HUES64 (cell line): ENCODE data around the gene HOXB3.
"Not testable (repeated sequence)": the region's sequence is repeated elsewhere in the genome, so short reads cannot be mapped to it uniquely, and the experiment has no call there.

Source experiments
- H3K27ac ChIP-seq: 2 replicates; pipeline ENCODE4 v1.7.0; 2013; ENCODE audit warnings: low read depth, low read length, inconsistent platforms
- H3K27me3 ChIP-seq: 2 replicates; pipeline ENCODE4 v1.6.1; 2013; ENCODE audit warnings: mild to moderate bottlenecking, low read length; ENCODE audit not compliant: insufficient read depth
- H3K36me3 ChIP-seq: 2 replicates; pipeline ENCODE4 v1.6.1; 2013; ENCODE audit warnings: mild to moderate bottlenecking, low read length; ENCODE audit not compliant: insufficient read depth
- H3K4me1 ChIP-seq: 2 replicates; pipeline ENCODE4 v1.6.1; 2013; ENCODE audit warnings: mild to moderate bottlenecking, low read length, moderate library complexity; ENCODE audit not compliant: insufficient read depth
- H3K4me3 ChIP-seq: 2 replicates; pipeline ENCODE4 v1.5.1; 2013; ENCODE audit warnings: mild to moderate bottlenecking, low read length, moderate library complexity
- H3K9ac ChIP-seq: 2 replicates; pipeline ENCODE4 v1.6.1; 2013; ENCODE audit warnings: mild to moderate bottlenecking, low read depth, low read length
- H3K9me3 ChIP-seq: 2 replicates; pipeline ENCODE4 v1.6.1; 2013; ENCODE audit warnings: low read depth, low read length; ENCODE audit not compliant: insufficient read depth
- WGBS: fragments of 150-250, 120-280 bp; methylation state at CpG from one replicate; pipeline ENCODE4 v1.1.7; 2013; ENCODE audit warnings: missing lambda C conversion rate; 5-methylcytosine and 5-hydroxymethylcytosine counted together

Gene HOXB3

DNA sequence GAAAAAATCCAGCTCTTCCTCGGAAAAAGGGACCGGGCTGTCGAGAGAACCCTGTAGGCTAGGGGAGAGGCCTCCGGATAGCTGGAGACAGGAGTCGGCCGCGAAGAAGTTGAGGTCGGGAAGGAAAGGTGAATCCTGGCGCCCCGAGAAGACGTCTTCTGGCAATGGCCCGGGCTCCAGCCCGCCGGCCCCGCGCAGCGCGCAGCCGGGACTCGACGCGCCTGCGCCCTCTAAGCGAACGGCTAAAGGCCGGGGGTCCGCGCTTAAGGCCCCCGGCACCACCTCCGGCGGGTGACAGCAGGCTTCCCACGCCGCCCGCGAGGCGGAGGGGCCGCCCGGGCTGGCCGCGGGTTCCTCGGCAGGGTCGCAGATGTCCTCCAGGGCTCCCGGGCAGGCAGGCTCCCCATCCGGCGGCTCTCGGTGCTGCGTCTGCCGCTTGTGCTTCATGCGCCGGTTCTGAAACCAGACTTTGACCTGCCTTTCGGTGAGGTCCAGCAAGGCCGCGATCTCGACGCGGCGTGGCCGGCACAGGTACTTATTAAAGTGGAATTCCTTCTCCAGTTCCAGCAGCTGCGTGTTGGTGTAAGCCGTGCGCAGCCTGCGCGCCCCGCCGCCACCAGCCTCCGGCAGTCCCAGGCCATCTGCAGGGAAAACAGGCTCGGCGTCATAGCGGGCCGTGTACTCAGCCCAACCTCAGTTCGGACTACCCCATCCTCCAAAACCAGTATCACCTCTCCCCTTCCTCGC lies 46.8 kb downstream of the HOXB3 start:
- Histone ChIP-seq H3K9me3 (no peaks in the 10 kb centered on the region), H3K27me3 (peaks cover 96% of the 10 kb centered on the region), H3K4me3 (peak overlapping the region; percentile 53), H3K9ac (peak overlapping the region; percentile 42; the same call in 1 of the 2 replicates), H3K36me3 (no peaks in the 10 kb centered on the region), H3K4me1 (peaks cover 47% of the 10 kb centered on the region), H3K27ac (no peak overlapping the region)
- WGBS = under 1% methylated on average over 72 of the region's 72 CpGs

DNA sequence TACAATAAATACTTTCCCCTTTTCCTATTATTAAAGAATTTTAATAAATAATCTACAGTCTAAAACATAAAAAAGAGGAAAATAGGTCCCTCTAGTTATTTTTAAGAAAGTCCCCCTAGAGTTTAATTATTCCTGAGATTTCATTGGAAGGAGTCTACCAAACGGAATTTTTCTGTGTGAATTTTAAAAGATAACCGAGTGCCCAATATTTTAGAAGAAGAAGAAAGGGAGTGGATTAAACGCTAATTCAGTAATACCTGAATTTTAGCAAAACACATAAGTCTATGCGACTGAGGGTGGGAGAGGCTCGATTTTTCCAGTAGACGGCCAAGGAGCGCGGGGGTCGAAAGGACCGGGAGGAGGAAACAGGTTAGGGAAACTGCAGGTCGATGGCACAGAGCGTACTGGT lies 47.3 kb downstream of the HOXB3 start:
- Histone ChIP-seq H3K4me1 (peaks cover 43% of the 10 kb centered on the region), H3K27ac (no peak overlapping the region), H3K4me3 (peak overlapping the region; percentile 53), H3K36me3 (no peaks in the 10 kb centered on the region), H3K9ac (peak overlapping the region; percentile 42; the same call in 1 of the 2 replicates), H3K9me3 (no peaks in the 10 kb centered on the region), H3K27me3 (peaks cover 96% of the 10 kb centered on the region)
- 7% methylated on average over 12 of the region's 12 CpGs for WGBS

DNA sequence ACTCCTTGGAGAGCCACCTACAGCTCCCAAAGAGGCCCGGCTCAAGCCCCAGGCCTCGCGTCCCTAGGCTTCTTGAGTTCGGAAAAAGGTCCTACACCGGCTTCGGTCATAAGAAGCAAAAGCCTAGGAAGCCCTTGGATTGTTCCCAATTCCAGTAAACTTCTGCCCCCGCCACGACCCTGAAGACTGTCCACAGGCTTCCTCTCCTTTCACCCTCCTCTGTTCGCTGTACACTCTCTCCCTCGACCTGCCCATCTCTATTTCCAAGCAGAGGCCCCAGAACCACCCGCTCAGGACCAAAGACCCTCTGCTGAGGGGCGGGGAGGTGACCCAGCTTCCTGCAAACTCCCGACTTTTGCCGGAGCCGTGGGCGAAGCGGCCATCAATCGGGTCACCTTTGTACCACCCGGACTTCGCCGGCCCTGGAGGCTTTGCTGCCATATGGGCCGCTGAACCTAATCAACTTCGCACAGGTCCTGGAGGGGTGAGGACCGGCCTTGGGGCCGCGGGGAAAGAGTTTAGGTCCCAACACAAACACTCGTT lies 47.9 kb downstream of the HOXB3 start:
- no peak overlapping the region for H3K27ac ChIP-seq

DNA sequence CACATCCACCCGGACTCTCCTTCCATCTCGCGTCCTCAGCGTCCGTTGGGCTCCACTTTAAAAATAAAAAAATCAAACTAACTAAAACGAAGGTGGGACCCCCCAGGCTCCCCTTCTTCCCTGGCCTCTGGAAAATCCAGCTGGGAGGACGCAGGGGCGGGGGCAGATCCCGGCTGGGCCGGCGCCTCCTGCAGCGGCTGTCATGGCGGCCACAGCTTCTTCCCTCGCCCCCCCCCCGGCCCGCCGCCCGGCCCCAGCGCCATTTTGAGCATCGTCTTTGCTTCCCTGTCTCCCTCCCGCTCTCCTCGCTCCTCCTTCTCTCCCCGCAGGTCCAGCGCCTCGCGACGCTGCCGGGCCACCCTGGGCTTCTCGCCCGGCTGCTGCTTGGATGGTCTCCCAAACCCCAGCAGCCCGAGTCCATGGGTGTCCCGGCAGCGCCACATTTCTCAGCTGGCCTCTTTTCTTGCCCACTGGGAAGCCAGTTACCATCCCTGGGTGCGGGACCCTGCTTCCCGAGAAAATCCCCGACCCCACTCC lies 48.4 kb downstream of the HOXB3 start:
- peaks cover 93% of the 10 kb centered on the region for H3K27me3 ChIP-seq
- H3K27ac ChIP-seq = no peak overlapping the region
- H3K9ac ChIP-seq = peak overlapping the region; percentile 26
- H3K9me3 ChIP-seq = no peaks in the 10 kb centered on the region
- H3K4me3 ChIP-seq = peak overlapping the region; percentile 53
- H3K36me3 ChIP-seq = no peaks in the 10 kb centered on the region
- WGBS = 44% methylated on average over 35 of the region's 36 CpGs
- H3K4me1 ChIP-seq = peaks cover 33% of the 10 kb centered on the region

More for the DNA sequence above, 47.9 kb downstream of the HOXB3 start:
- H3K36me3 ChIP-seq = no peaks in the 10 kb centered on the region
- peak overlapping the region; percentile 26; the same call in 1 of the 2 replicates for H3K9ac ChIP-seq
- H3K9me3 ChIP-seq = no peaks in the 10 kb centered on the region
- peaks cover 96% of the 10 kb centered on the region for H3K27me3 ChIP-seq
- H3K4me3 ChIP-seq = peak overlapping the region; percentile 53
- 45% methylated on average over 26 of the region's 27 CpGs for WGBS
- peaks cover 37% of the 10 kb centered on the region for H3K4me1 ChIP-seq

DNA sequence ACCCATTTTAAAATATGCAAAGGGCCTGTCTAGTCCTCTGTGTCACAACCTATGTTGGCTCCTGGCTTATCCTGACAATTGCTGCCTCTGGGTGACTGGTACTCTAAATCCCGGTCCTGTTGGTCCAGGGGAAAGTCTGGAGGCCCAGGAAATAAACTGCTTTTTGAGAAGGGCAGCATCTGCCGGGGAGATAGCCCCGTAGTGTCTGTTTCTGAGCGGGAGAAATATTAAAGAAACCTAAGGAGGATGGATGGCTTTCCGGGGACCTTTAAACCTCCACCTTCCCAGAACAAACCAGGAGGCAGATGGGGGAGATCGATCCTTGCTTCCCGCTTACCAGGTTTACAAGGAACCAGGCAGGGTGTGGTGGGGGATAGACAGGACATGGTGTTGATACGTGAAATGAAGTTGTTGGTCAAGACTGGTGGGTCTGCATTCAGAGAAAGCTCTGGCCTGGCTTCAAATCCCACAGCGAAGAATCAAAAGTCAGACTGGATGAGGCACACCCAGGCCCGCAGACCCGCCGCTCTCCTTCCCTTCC lies 48.9 kb downstream of the HOXB3 start:
- no peaks in the 10 kb centered on the region for H3K36me3 ChIP-seq
- H3K4me3 ChIP-seq = peak overlapping the region; percentile 53
- H3K27me3 ChIP-seq = peaks cover 93% of the 10 kb centered on the region
- WGBS = 68% methylated on average over 11 of the region's 12 CpGs
- no peaks in the 10 kb centered on the region for H3K9me3 ChIP-seq
- H3K9ac ChIP-seq = no peak overlapping the region; the same call in 1 of the 2 replicates
- H3K27ac ChIP-seq = no peak overlapping the region
- peaks cover 31% of the 10 kb centered on the region for H3K4me1 ChIP-seq

DNA sequence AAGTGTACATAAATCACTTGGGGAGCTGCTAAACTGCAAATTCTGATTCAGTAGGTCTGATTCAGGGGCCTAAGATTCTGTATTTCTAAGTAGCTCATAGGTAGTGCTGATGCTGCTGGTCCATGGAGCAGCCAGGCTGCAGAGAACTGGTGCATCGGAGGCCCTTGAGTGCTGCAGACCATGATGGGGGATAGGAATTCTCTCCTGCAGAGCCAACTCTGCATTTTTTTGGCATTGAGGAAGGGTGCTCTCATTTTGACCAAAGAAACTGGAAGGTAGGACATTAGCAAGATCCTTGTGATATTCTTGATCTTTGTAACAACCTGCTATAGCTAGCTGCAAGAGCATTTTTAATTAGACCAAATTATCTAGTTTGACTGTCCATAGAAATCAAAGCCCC lies 49.8 kb downstream of the HOXB3 start:
- Histone ChIP-seq H3K4me3 (no peak overlapping the region), H3K36me3 (no peaks in the 10 kb centered on the region), H3K9ac (no peak overlapping the region), H3K9me3 (no peaks in the 10 kb centered on the region), H3K27ac (no peak overlapping the region), H3K27me3 (peaks cover 84% of the 10 kb centered on the region), H3K4me1 (peaks cover 27% of the 10 kb centered on the region)
- WGBS = 60% methylated on average over 1 of the region's 1 CpG

DNA sequence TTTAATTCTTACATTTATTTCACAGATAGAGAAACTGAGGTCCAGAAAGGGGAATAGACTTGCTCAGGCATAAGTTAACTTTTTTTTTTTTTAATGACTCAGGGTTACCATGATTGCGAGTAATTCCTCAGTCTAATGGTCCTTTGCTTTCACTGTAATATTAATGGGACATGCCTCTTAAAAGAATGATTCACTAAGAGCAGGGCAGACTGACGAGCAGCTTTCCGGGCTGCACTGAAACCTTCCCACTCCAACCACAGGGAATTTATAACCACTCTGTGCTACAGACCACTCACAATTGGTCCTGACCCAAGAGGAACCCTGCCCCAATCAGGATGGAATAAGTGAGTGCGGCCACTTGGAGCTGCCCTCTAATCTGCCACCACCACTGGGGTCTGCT lies 50.9 kb downstream of the HOXB3 start:
- H3K36me3 ChIP-seq = no peaks in the 10 kb centered on the region
- no peaks in the 10 kb centered on the region for H3K9me3 ChIP-seq
- H3K27ac ChIP-seq = no peak overlapping the region
- H3K9ac ChIP-seq = no peak overlapping the region
- peaks cover 23% of the 10 kb centered on the region for H3K4me1 ChIP-seq
- no peak overlapping the region for H3K4me3 ChIP-seq
- H3K27me3 ChIP-seq = peaks cover 79% of the 10 kb centered on the region
- 90% methylated on average over 4 of the region's 4 CpGs for WGBS

DNA sequence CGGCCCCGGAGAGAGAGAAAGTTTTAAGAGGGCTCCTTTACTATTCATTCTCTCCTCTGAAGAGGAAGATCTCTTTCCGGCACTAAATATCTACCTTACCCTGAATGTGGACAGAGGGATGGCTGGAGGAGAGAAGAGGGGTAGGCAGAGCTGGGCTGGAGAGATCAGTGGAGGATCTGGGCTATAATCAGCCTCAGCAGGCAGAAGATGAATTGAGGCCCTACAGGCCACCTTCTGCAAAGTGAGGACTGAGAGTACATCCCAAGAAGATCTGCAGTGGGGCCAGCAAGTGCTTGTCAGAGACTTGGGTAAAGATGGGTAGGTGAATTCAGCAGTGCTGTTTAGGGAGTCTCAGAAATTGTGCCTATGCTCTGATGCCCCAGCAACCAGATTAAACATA lies 52.7 kb downstream of the HOXB3 start:
- H3K4me1 ChIP-seq = peaks cover 14% of the 10 kb centered on the region; the same call in 1 of the 2 replicates
- H3K9ac ChIP-seq = no peak overlapping the region
- H3K27ac ChIP-seq = no peak overlapping the region
- no peaks in the 10 kb centered on the region for H3K36me3 ChIP-seq
- H3K27me3 ChIP-seq = peaks cover 79% of the 10 kb centered on the region
- no peaks in the 10 kb centered on the region for H3K9me3 ChIP-seq
- WGBS = 100% methylated on average over 2 of the region's 3 CpGs
- no peak overlapping the region for H3K4me3 ChIP-seq

DNA sequence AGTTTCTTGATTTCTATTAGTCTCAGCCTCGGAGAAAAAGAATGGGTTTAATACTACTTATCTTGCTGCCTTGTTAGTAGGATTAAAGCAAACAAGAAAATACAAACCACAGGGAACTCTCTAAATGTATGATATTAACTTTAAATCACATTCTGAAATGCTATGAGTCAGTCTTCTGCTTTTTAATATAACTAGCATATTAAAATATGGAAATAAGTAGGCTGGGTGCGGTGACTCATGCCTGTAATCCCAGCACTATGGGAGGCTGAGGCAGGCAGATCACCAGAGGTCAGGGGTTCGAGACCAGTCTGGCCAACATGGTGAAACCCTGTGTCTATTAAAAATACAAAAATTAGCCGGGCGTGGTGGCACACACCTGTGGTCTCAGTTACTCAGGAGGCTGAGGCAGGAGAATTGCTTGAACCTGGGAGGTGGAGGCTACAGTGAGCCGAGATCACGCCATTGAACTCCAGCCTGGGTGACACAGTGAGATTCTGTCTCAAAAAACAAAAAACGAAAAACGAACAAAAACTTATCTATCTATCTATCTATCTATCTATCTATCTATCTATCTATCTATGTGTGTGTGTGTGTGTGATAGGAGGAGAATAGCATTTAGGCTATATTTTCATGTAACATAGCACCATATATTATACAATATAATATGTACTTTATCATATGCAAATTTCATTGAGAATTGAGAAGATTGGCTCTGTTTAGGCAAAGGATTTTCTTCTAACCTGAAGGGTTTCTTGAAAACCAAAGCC lies 54.1 kb downstream of the HOXB3 start:
- not testable (repeated sequence) for H3K27ac ChIP-seq, H3K9ac ChIP-seq, H3K4me3 ChIP-seq, H3K36me3 ChIP-seq, H3K9me3 ChIP-seq
- peaks cover 20% of the 10 kb centered on the region for H3K4me1 ChIP-seq
- peaks cover 79% of the 10 kb centered on the region for H3K27me3 ChIP-seq
- WGBS = 90% methylated on average over 7 of the region's 9 CpGs

DNA sequence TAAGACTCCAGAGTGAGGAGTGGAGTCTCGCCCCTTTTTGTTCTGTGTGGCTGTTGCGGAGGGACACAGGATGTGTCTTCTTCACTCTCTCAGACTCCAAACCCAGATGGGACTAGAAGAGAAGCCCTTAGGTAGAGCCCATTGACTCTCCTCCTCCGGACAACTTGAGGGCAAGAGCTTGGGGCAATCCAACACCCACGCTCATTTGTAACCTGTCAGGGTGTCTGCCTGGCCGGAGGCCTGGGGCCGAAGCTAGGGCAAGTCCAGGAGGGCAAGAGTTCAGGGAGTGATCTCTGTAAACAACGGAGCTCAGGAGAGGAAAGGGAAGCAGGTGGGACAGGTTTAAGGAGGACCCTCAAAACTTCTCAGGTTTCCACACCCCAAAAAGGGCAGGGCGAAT lies 57.8 kb downstream of the HOXB3 start:
- Histone ChIP-seq H3K36me3 (no peaks in the 10 kb centered on the region), H3K9ac (no peak overlapping the region), H3K9me3 (no peaks in the 10 kb centered on the region), H3K4me3 (no peak overlapping the region), H3K27ac (no peak overlapping the region), H3K4me1 (peaks cover 35% of the 10 kb centered on the region), H3K27me3 (peaks cover 82% of the 10 kb centered on the region)
- WGBS = 88% methylated on average over 8 of the region's 8 CpGs

DNA sequence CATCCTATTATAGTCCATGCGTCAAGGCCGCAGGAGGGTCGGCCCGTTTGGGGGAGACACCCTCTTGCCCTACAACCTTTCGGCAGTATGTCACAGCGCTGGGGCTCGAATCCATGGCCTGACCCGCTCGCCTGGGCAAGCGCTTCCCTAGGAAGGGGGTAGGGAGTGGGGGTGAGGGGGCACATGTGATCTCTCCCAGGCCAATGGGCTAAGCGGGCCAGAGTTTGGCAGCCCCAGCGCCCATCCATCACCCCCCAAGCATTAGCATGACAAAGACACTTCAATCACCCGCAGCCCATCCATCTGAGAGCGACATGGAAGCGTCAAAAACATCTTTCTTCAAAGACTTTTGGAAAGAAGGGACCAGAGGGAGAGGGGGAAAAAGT lies 59.2 kb downstream of the HOXB3 start, which contains the start of gene HOXB1:
TSS of gene HOXB1 (minus strand) at position 125 of the 386 bp plus-strand sequence. CDS start at position 18, 107 bp downstream.
- H3K9ac ChIP-seq = no peak within 1 kb of the TSS
- 3% methylated on average over 12 of the region's 15 CpGs for WGBS
- H3K27me3 ChIP-seq = peaks cover 88% of the 10 kb centered on the region
- H3K4me1 ChIP-seq = peaks cover 39% of the 10 kb centered on the region
- no peaks in the 10 kb centered on the region for H3K9me3 ChIP-seq
- H3K27ac ChIP-seq = no peak within 1 kb of the TSS
- no peaks in the 10 kb centered on the region for H3K36me3 ChIP-seq
- peak within 1 kb of the TSS; percentile 37 for H3K4me3 ChIP-seq
